ENCODE results near the gene SYT7. TPM values are rescaled to one million over a fixed set of nuclear protein-coding genes. Genes with fewer than 3 reads are reported as not detected.

SYT7 gene
- total and polyA plus RNA-seq, 10 of the 15 experiments (the other 5 are each of a cell fraction or from before 2014, with no cell fraction given), result not detected

GRCh38 chr11:61497876-61498275 is 83.0 kb downstream of the SYT7 start:
- Histone ChIP-seq H3K4me3 (no peak overlapping the region), H3K27me3 (replicated peaks in 1 of 2; ENCODE audit: control insufficient read depth in 2 of 2, insufficient read depth in 2 of 2, low read length in 1 of 2) (no peaks in the 10 kb centered on the region), H3K79me2 (ENCODE audit: control insufficient read depth, insufficient read depth, low read length) (no peaks in the 10 kb centered on the region), H3K9me3 (replicated peaks; ENCODE audit: control insufficient read depth, insufficient read depth, low read length) (no peaks in the 10 kb centered on the region), H3K27ac (ENCODE audit: control insufficient read depth, insufficient read depth) (no peak overlapping the region), H3K9ac (ENCODE audit: control insufficient read depth, insufficient read depth, low read length) (no peak overlapping the region), H2AFZ (ENCODE audit: control insufficient read depth, low read depth, low read length) (no peak overlapping the region), H3K36me3 (ENCODE audit: control insufficient read depth in 2 of 2, insufficient read depth in 2 of 2, low read length in 1 of 2) (no peaks in the 10 kb centered on the region), H3K4me1 (ENCODE audit: control insufficient read depth, insufficient read depth, low read length) (no peaks in the 10 kb centered on the region), H3K4me2 (ENCODE audit: control insufficient read depth, insufficient read depth) (no peak overlapping the region), H4K20me1 (ENCODE audit: control insufficient read depth, insufficient read depth) (no peaks in the 10 kb centered on the region)
- ChIA-PET POLR2A (no interaction called here), SMC1A (ENCODE audit: uncharacterized antibody, unreplicated experiment) (no interaction called here), CTCF (no interaction called here), RAD21 (ENCODE audit: unreplicated experiment) (no interaction called here)
- intact Hi-C loops (cut with micrococcal nuclease; ENCODE audit: unreplicated experiment), result no loop called here
- no peak for FAIRE-seq
- DNase-seq (ENCODE audit: low read depth, low spot score), result no peak
- no peak for ATAC-seq
- no TSS peak for BruUV-seq (replicated peaks)
- TF ChIP-seq RAD51 (IDR thresholded peaks at IDR 0.05) (no peak), LARP7 (IDR thresholded peaks at IDR 0.05) (no peak), RBBP5 (conservative IDR thresholded peaks at IDR 0.05) (no peak), STAT3 (IDR thresholded peaks at IDR 0.05; ENCODE audit: low read depth, low read length) (no peak), MAX (IDR thresholded peaks at IDR 0.05; ENCODE audit: low read depth, low read length) (no peak), BMI1 (IDR thresholded peaks at IDR 0.05; ENCODE audit: borderline replicate concordance) (no peak), ZNF207 (IDR thresholded peaks at IDR 0.05; ENCODE audit: borderline replicate concordance) (no peak), MEF2A (IDR thresholded peaks at IDR 0.05; ENCODE audit: insufficient read depth, low read depth, low read length) (no peak), CREM (IDR thresholded peaks at IDR 0.05; ENCODE audit: low read depth) (no peak)
- TF ChIP-seq, protein P1, sequence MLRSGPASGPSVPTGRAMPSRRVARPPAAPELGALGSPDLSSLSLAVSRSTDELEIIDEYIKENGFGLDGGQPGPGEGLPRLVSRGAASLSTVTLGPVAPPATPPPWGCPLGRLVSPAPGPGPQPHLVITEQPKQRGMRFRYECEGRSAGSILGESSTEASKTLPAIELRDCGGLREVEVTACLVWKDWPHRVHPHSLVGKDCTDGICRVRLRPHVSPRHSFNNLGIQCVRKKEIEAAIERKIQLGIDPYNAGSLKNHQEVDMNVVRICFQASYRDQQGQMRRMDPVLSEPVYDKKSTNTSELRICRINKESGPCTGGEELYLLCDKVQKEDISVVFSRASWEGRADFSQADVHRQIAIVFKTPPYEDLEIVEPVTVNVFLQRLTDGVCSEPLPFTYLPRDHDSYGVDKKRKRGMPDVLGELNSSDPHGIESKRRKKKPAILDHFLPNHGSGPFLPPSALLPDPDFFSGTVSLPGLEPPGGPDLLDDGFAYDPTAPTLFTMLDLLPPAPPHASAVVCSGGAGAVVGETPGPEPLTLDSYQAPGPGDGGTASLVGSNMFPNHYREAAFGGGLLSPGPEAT (IDR thresholded peaks at IDR 0.05; ENCODE audit: low read depth), result no peak
- WGBS (ENCODE audit: insufficient coverage, insufficient replicate concordance, low lambda C conversion rate, missing lambda C conversion rate), result 76% methylated on average over 9 of the region's 9 CpGs
- in situ Hi-C loops (cut with MboI), result no loop called here

Data from GM12878 (cell line).